HCT116 (cell line): ENCODE results near the gene PRSS21. TPM values are rescaled to one million over a fixed set of nuclear protein-coding genes. Genes with fewer than 3 reads are reported as not detected.

ENCODE experiments used
- ATAC-seq: fragments of 200-7000 bp; cut with Tn5 transposase; 2 replicates; pipeline ENCODE4 v1.9.1; 2020; ENCODE audit warnings: mild to moderate bottlenecking, moderate library complexity
- BruUV-seq: library from RNA; stranded (reverse); fragments of 400-500 nt; replicated peaks from 2 replicates; lab custom pipeline; 2021; lab: Mats Ljungman, UMichigan
- CTCF ChIA-PET: fragments of 300-600 bp; sonication (Branson Sonifier 250); formaldehyde crosslinking; loops from one replicate; lab custom pipeline; 2021; ENCODE audit warnings: antibody characterized with exemption; lab: Charles Lee
- POLR2A ChIA-PET: fragments of 300-600, 350-600 bp; sonication (Branson Sonifier 250); formaldehyde crosslinking; loops from one replicate; lab custom pipeline; 2021; ENCODE audit warnings: antibody characterized with exemption; lab: Charles Lee
- RAD21 ChIA-PET, 2 experiments: fragments of 300-600 bp; sonication (Branson Sonifier 250); formaldehyde crosslinking; loops; one replicate each; lab custom pipeline; 2023; ENCODE audit warnings: low total read pairs in 2 of 2; ENCODE audit not compliant: uncharacterized antibody in 2 of 2, unreplicated experiment in 2 of 2, low non-redundant PET in 1 of 2; lab: Charles Lee
- DNase-seq: peaks from one replicate; pipeline ENCODE4 v3.0.0-alpha.2; 2010; ENCODE audit warnings: low read depth, low spot score
- H2AFZ ChIP-seq: fragments of 200-600 bp; shearing (Covaris generic), sonication (generic); 2 replicates; pipeline ENCODE4 v1.6.1; 2017; ENCODE audit warnings: low read depth, mixed run types, mixed read lengths, antibody characterized with exemption, low read length; ENCODE audit not compliant: poor library complexity, severe bottlenecking
- H3K27ac ChIP-seq: 2 replicates; pipeline ENCODE4 v1.5.1; 2012; ENCODE audit warnings: low read depth, low read length
- H3K27me3 ChIP-seq: fragments of 200-600 bp; sonication (generic); 2 replicates; pipeline ENCODE4 v1.6.1; 2016; ENCODE audit warnings: mixed run types, low read length, mixed read lengths; ENCODE audit not compliant: insufficient read depth
- H3K36me3 ChIP-seq, 2 experiments: fragments of 200-500 bp in 1 of 2; fragments of 200-600 bp in 1 of 2; sonication (Bioruptor generic) in 1 of 2; sonication (generic) in 1 of 2; 2 replicates each; pipeline versions ENCODE4 v1.5.1 to v1.6.1; 2014 to 2016; ENCODE audit warnings: low read length in 2 of 2, inconsistent platforms in 1 of 2, mixed read lengths in 1 of 2, mixed run types in 1 of 2; ENCODE audit not compliant: insufficient read depth in 2 of 2, control insufficient read depth in 1 of 2
- H3K4me1 ChIP-seq, 2 experiments: fragments of 200-600 bp in 1 of 2; sonication (generic) in 1 of 2; 2 replicates each; pipeline versions ENCODE4 v1.5.1 to v1.6.1; 2012 to 2017; ENCODE audit warnings: low read length in 2 of 2, inconsistent platforms in 1 of 2, mild to moderate bottlenecking in 1 of 2, mixed read lengths in 1 of 2, mixed run types in 1 of 2, moderate library complexity in 1 of 2; ENCODE audit not compliant: insufficient read depth in 2 of 2, control insufficient read depth in 1 of 2
- H3K4me2 ChIP-seq: fragments of 200-600 bp; sonication (generic); 2 replicates; pipeline ENCODE4 v1.6.1; 2017; ENCODE audit warnings: mixed run types, low read length, mixed read lengths
- H3K4me3 ChIP-seq, 2 experiments: fragments of 200-600 bp in 1 of 2; sonication (generic) in 1 of 2; replicated peaks in 1 of 2; 2 replicates each; pipeline ENCODE4 v1.5.1; 2011 to 2016; ENCODE audit warnings: low read length in 2 of 2, control low read depth in 1 of 2, low read depth in 1 of 2, mild to moderate bottlenecking in 1 of 2, mixed read lengths in 1 of 2, mixed run types in 1 of 2
- H3K79me2 ChIP-seq: fragments of 200-600 bp; sonication (generic); 2 replicates; pipeline ENCODE4 v1.6.1; 2017; ENCODE audit warnings: mild to moderate bottlenecking, mixed run types, low read length, moderate library complexity, mixed read lengths; ENCODE audit not compliant: insufficient read depth
- H3K9ac ChIP-seq: fragments of 200-600 bp; sonication (generic); 2 replicates; pipeline ENCODE4 v1.6.1; 2016; ENCODE audit warnings: low read length, mixed read lengths
- H3K9me2 ChIP-seq: fragments of 200-600 bp; sonication (generic), shearing (Covaris generic); 2 replicates; pipeline ENCODE4 v1.6.1; 2017; ENCODE audit warnings: mixed run types, mild to moderate bottlenecking, moderate library complexity; ENCODE audit not compliant: insufficient read depth
- H3K9me3 ChIP-seq, 2 experiments: fragments of 200-500 bp in 1 of 2; fragments of 200-600 bp in 1 of 2; sonication (Bioruptor generic) in 1 of 2; sonication (generic) in 1 of 2; 2 replicates each; pipeline ENCODE4 v1.6.1; 2014 to 2017; ENCODE audit warnings: low read length in 2 of 2, mixed read lengths in 2 of 2, inconsistent platforms in 1 of 2, low read depth in 1 of 2, mild to moderate bottlenecking in 1 of 2, mixed run types in 1 of 2, moderate library complexity in 1 of 2; ENCODE audit not compliant: control insufficient read depth in 1 of 2, insufficient read depth in 1 of 2
- H4K20me1 ChIP-seq: fragments of 200-600 bp; sonication (generic), shearing (Covaris generic); 2 replicates; pipeline ENCODE4 v1.6.1; 2017; ENCODE audit warnings: mixed run types, mild to moderate bottlenecking, moderate library complexity; ENCODE audit not compliant: insufficient read depth
- ATF3 ChIP-seq: IDR thresholded peaks from 2 replicates; pipeline ENCODE4 v1.6.1; 2012
- CBX3 ChIP-seq: IDR thresholded peaks from 2 replicates; pipeline ENCODE4 v1.6.1; 2012; ENCODE audit warnings: low read depth
- CEBPB ChIP-seq: IDR thresholded peaks from 2 replicates; pipeline ENCODE4 v1.6.1; 2012; ENCODE audit warnings: low read depth
- CTCF ChIP-seq, 3 experiments: fragments of 200-600 bp in 1 of 3; sonication (generic) in 1 of 3; IDR thresholded peaks in 2 of 3; conservative IDR thresholded peaks in 1 of 3; 2 replicates each; pipeline ENCODE4 v1.5.1; 2012 to 2017; ENCODE audit warnings: low read depth in 2 of 3, low read length in 2 of 3, antibody characterized with exemption in 1 of 3, borderline replicate concordance in 1 of 3, control low read depth in 1 of 3, mild to moderate bottlenecking in 1 of 3, mixed read lengths in 1 of 3, mixed run types in 1 of 3, moderate library complexity in 1 of 3; ENCODE audit not compliant: insufficient read depth in 1 of 3
- ELF1 ChIP-seq: IDR thresholded peaks from 2 replicates; pipeline ENCODE4 v1.6.1; 2012; ENCODE audit warnings: low read depth, borderline replicate concordance
- EZH2phosphoT487 ChIP-seq: fragments of 200-600 bp; IDR thresholded peaks from 2 replicates; pipeline ENCODE4 v1.6.1; 2018; ENCODE audit warnings: antibody characterized with exemption, borderline replicate concordance
- FOSL1 ChIP-seq: IDR thresholded peaks from 2 replicates; pipeline ENCODE4 v1.6.1; 2012; ENCODE audit warnings: low read depth
- JUND ChIP-seq: IDR thresholded peaks from 2 replicates; pipeline ENCODE4 v1.6.1; 2012
- MAX ChIP-seq: IDR thresholded peaks from 2 replicates; pipeline ENCODE4 v1.6.1; 2012
- POLR2A ChIP-seq: IDR thresholded peaks from 2 replicates; pipeline ENCODE4 v1.7.0; 2011; ENCODE audit warnings: borderline replicate concordance; ENCODE audit not compliant: insufficient read depth, insufficient read length; ENCODE audit errors: extremely low read depth
- SRF ChIP-seq: IDR thresholded peaks from 2 replicates; pipeline ENCODE4 v1.6.1; 2012; ENCODE audit warnings: low read depth
- ZFX ChIP-seq: fragments of 450-650 bp; IDR thresholded peaks from 2 replicates; pipeline ENCODE4 v1.6.1; 2017
- intact Hi-C: fragments of 100-400 bp; cut with micrococcal nuclease; formaldehyde crosslinking; loops from 2 replicates; pipeline ENCODE4 v1.10.0; 2022
- total RNA-seq: library from RNA; stranded (reverse); gene quantifications from one replicate; pipeline ENCODE4 v1.2.1, GENCODE V29; 2021; ENCODE audit not compliant: unreplicated experiment

Gene PRSS21
- total RNA-seq, 1 experiment from 2014 or later: 0.39 TPM

GRCh38 chr16:2769100-2769529, 47.9 kb upstream of the PRSS21 start:
- no TSS peak for BruUV-seq
- H3K79me2 ChIP-seq: peaks cover 89% of the 10 kb centered on the region
- H4K20me1 ChIP-seq: peaks cover 19% of the 10 kb centered on the region; the same call in 1 of the 2 replicates
- no peaks in the 10 kb centered on the region for H3K9me3 ChIP-seq
- H3K4me3 ChIP-seq: no peak overlapping the region
- H3K9ac ChIP-seq: no peak overlapping the region
- peaks cover 0 to 46% of the 10 kb centered on the region in 2 experiments; a peak in 2 of 4 replicates for H3K4me1 ChIP-seq
- DNase-seq (no peak), ATAC-seq (no peak)
- ChIA-PET RAD21 (no interaction called here), POLR2A (no interaction called here), CTCF (no interaction called here)
- no peak overlapping the region for H2AFZ ChIP-seq
- H3K36me3 ChIP-seq: peaks cover 43 to 85% of the 10 kb centered on the region in 2 experiments
- intact Hi-C loops: no loop called here
- no peak overlapping the region for H3K4me2 ChIP-seq
- H3K9me2 ChIP-seq: no peaks in the 10 kb centered on the region
- peak overlapping the region; percentile 34; the same call in 1 of the 2 replicates for H3K27ac ChIP-seq
- H3K27me3 ChIP-seq: no peaks in the 10 kb centered on the region
- TF ChIP-seq CTCF (IDR thresholded peaks at IDR 0.05 in 2 of 3, conservative IDR thresholded peaks at IDR 0.05 in 1 of 3; ENCODE audit: borderline replicate concordance in 1 of 3, insufficient read depth in 1 of 3, low read depth in 2 of 3, low read length in 2 of 3) (no peak), ELF1 (no peak), ATF3 (no peak), ZFX (no peak), FOSL1 (no peak), SRF (no peak), EZH2phosphoT487 (no peak)

DNA sequence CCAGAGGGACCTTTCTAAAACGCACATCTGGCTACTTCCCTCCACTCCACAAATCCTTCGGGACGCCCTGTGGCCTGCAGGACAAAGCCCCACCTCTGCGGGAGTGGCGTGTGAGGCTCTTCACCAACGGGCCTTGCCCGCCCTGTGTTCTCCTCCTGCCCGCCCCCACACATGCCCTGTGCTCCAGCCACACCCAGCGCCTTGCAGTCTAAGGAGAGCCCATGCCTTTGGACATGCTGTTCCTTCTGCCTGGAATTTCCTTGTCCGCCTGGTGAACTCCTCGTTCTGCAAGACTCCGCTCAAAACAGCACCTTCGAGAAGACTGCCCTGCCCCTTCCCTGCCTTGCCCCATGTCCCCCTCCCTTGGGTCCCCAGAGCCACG, 47.4 kb upstream of the PRSS21 start:
- ChIA-PET RAD21 (no interaction called here), POLR2A (interaction anchor here (0.6 kb wide), 1 partner anchor 17 kb away, joined by 3 read pairs; the partner anchor contains the start of gene SRRM2)
- Histone ChIP-seq H3K9me2 (no peaks in the 10 kb centered on the region), H2AFZ (no peak overlapping the region), H3K27ac (peak overlapping the region; percentile 34; the same call in 1 of the 2 replicates), H3K9me3 (no peaks in the 10 kb centered on the region), H3K9ac (0 out of 2 replicates have a peak overlapping the region, but pooled peaks have one; percentile 1), H3K4me2 (no peak overlapping the region), H4K20me1 (peaks cover 16% of the 10 kb centered on the region; the same call in 1 of the 2 replicates), H3K79me2 (peaks cover 89% of the 10 kb centered on the region), H3K4me1 (peaks cover 0 to 46% of the 10 kb centered on the region in 2 experiments; a peak in 2 of 4 replicates), H3K4me3 (no peak overlapping the region)
- intact Hi-C loops: no loop called here
- TF ChIP-seq ZFX: no peak
- no peak for TF ChIP-seq ELF1
- TF ChIP-seq POLR2A: no peak
- TF ChIP-seq JUND: no peak
- no peak for TF ChIP-seq CEBPB
- no peak for TF ChIP-seq MAX
- no peak for TF ChIP-seq CTCF (IDR thresholded peaks at IDR 0.05 in 2 of 3, conservative IDR thresholded peaks at IDR 0.05 in 1 of 3; ENCODE audit: borderline replicate concordance in 1 of 3, insufficient read depth in 1 of 3, low read depth in 2 of 3, low read length in 2 of 3)
- TF ChIP-seq CBX3: no peak
- no peak for TF ChIP-seq EZH2phosphoT487
- TF ChIP-seq, all 23 proteins: peak for 0
- Histone ChIP-seq H3K27me3 (no peaks in the 10 kb centered on the region), H3K36me3 (peaks cover 40 to 82% of the 10 kb centered on the region in 2 experiments)
- DNase-seq: no peak
- peak; percentile 41 for ATAC-seq
- CTCF ChIA-PET: no interaction called here
- BruUV-seq: no TSS peak
